Measurements from ENCODE around the gene SEPHS1.

SEPHS1 gene

GRCh38 chr10:13317474-13317873, 30.6 kb downstream of the SEPHS1 start:
- no peak for TF ChIP-seq CTCF (IDR thresholded peaks at IDR 0.05; ENCODE audit: control insufficient read depth, extremely low read depth, insufficient read depth)
- DNase-seq (ENCODE audit: low read depth) = no peak
- no peak overlapping the region for H3K4me3 ChIP-seq (ENCODE audit: low read depth, low read length)

DNA sequence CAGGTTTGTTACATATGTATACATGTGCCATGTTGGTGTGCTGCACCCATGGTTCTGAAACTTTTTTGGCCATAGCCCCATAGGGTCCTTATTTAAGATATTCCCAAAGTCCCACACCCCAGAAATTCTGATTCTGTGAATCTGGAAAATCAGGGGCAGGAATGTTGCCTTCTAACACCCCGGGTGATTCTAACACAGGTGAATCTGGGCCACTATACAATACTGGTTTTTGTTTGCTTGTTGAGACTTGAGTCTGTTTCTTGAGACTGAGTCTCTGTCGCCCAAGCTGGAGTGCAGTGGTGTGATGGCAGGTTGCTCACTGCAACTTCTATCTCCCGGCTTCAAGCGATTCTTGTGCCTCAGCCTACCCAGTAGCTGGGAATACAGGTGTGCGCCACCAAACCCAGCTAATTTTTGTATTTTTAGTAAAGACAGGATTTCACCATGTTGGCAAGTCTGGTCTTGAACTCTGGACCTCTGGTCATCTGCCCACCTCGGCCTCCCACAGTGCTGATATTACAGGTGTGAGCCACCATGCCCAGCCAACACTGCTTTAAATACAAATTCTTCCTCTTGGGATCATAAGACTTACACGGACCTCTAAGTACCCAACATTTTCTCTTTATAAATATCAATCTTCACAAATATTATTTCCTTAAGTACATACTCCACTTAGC, 31.3 kb downstream of the SEPHS1 start:
- DNase-seq (ENCODE audit: low read depth) = no peak
- H3K4me3 ChIP-seq (ENCODE audit: low read depth, low read length) = no peak overlapping the region
- no peak for TF ChIP-seq CTCF (IDR thresholded peaks at IDR 0.05; ENCODE audit: control insufficient read depth, extremely low read depth, insufficient read depth)

DNA sequence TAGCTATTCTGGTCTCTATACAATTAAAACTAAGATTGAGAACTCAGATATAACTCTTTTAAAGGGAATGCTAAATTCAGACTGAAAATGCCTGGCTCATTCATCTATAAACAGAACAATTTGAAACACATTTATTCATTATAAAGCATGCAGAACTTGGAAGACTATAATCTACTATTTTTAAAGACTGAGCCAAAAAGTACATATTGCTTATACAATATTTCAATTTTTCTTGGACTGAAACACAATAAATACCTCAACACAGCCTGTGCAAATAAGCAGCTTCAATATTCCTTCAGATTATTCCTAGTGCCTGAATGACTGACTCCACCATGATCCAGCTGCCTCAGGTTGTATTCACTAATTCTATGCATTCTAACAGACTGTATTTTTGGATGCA, 32.7 kb downstream of the SEPHS1 start:
- no peak for DNase-seq (ENCODE audit: low read depth)
- no peak overlapping the region for H3K4me3 ChIP-seq (ENCODE audit: low read depth, low read length)
- no peak for TF ChIP-seq CTCF (IDR thresholded peaks at IDR 0.05; ENCODE audit: control insufficient read depth, extremely low read depth, insufficient read depth)

DNA sequence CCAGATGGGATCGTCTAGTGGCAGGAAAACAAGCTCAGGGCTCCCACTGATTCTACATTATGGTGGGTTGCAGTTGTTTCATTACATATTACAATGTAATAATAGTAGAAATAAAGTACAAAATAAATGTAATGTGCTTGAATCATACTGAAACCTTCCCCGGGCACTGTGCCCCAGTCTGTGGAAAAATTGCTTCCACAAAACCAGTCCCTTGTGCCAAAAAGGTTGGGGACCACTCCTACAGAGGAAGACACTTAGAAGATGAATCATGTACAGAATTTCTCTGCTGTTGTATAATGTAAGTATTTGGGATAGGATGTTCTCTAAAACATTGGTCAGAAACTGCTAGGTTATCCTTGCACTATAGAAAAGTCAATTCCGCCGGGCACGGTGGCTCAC, 36.9 kb downstream of the SEPHS1 start:
- no peak for DNase-seq (ENCODE audit: low read depth)
- TF ChIP-seq CTCF (IDR thresholded peaks at IDR 0.05; ENCODE audit: control insufficient read depth, extremely low read depth, insufficient read depth) = no peak
- H3K4me3 ChIP-seq (ENCODE audit: low read depth, low read length) = no peak overlapping the region

DNA sequence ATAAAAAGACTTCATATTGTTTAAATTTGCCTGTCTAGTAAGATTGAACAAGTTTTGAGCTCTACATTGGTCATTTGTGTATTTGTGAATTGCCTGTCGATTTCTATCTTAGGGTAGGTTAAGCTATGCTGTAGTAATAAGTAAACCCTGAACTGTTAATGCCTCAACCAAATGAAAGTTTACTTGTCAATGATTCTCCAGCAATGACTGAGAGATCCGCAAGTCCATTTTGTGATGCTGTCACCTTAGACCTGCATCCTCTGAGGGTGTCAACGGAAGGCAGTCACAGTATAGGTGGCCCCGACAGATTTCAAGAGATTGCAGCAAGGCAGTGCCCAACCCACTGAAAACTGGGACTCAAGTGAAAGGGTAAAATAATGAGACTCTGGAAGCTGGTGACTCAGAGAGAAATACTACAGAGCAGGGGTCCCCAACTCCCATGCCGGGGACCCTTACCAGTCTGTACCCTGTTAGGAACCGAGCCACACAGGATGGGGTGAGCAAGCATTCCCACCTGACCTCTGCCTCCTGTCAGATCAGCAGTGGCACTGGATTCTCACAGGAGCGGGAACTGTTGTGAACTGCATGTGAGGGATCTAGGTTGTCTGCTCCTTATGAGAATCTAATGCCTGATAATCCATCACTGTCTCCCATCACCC, 37.4 kb downstream of the SEPHS1 start:
- no peak for TF ChIP-seq CTCF (IDR thresholded peaks at IDR 0.05; ENCODE audit: control insufficient read depth, extremely low read depth, insufficient read depth)
- H3K4me3 ChIP-seq (ENCODE audit: low read depth, low read length) = no peak overlapping the region
- no peak for DNase-seq (ENCODE audit: low read depth)

GRCh38 chr10:13309792-13310191, 38.3 kb downstream of the SEPHS1 start:
- DNase-seq (ENCODE audit: low read depth) = no peak
- H3K4me3 ChIP-seq (ENCODE audit: low read depth, low read length) = no peak overlapping the region
- no peak for TF ChIP-seq CTCF (IDR thresholded peaks at IDR 0.05; ENCODE audit: control insufficient read depth, extremely low read depth, insufficient read depth)

DNA sequence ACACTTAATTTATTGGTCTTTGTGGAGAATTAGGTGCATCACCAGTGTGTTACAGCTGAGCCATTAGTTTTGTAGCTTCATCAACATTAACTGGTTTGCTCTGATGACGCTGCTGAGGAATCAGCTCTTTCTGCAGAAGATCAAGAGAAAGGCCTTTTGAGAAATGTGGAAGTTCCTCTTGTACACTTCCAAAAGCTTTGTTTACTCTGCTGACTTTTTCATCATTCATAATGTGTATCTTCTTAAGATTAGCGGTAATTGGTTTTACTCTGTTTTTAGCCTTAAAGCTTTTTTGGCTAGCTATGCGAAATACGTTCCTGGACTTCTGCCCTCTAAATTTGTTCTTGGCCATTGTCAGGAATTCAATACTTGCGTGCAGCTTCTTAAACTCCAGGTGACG, 40.0 kb downstream of the SEPHS1 start:
- no peak for DNase-seq (ENCODE audit: low read depth)
- no peak overlapping the region for H3K4me3 ChIP-seq (ENCODE audit: low read depth, low read length)
- no peak for TF ChIP-seq CTCF (IDR thresholded peaks at IDR 0.05; ENCODE audit: control insufficient read depth, extremely low read depth, insufficient read depth)

Measured in LNCaP clone FGC (cell line).